ENCODE data around the gene HECW1. TPM values are rescaled to one million over a fixed set of nuclear protein-coding genes. Genes with fewer than 3 reads are reported as not detected.

The HECW1 gene
- total and polyA plus RNA-seq, 10 of the 15 experiments (the other 5 are each of a cell fraction or from before 2014, with no cell fraction given), result under 0.01 to 0.31 (median 0.04) TPM; not detected in 3

DNA sequence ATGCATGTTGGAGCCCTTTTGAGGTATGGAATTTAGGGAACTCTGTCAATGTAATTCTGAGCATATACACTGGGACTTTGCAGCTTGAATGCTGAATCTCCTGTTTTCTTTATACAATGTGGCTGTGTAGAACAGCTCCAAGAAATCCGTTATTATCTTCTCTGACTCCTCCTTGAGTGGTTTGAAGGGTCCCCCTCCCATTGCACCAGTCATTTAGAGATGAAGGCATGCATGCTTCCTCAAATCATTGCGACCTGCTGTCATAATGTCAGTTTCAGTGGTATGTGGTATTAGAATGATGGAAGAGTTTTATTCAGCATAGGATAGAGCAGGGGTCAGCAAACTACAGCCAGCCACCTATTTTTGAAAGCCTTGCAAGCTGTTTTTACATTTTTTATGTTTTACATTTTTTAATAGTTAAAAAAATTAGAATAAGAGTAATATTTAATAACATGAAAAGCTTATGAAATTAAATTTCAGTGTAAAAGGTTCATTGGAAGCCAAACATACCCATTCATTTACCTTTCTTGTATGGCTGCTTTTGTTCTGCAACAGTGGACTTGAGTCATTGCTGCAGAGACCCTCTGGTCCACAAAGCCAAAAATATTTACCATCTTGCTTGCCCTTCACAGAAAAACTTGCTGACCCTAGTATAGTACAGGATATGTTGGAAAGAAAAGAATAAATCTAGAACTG is 478.6 kb downstream of the HECW1 start (continued):
- TF ChIP-seq RAD21 (IDR thresholded peaks at IDR 0.05; ENCODE audit: insufficient read depth, low read depth, low read length) (0 out of 2 replicates have a peak, but pooled peaks have one; percentile 13), SIX5 (IDR thresholded peaks at IDR 0.05; ENCODE audit: low read depth, low read length, severe bottlenecking) (no peak), PAX5 (IDR thresholded peaks at IDR 0.05; ENCODE audit: borderline replicate concordance, low read depth, low read length) (peak; percentile 97), ZBED1 (IDR thresholded peaks at IDR 0.05; ENCODE audit: borderline replicate concordance) (peak; percentile 95), ZNF274 (IDR thresholded peaks at IDR 0.05; ENCODE audit: insufficient read depth, insufficient read length) (no peak), SMC3 (IDR thresholded peaks at IDR 0.05; ENCODE audit: borderline replicate concordance, low read length) (no peak), HDAC2 (IDR thresholded peaks at IDR 0.05) (no peak), NRF1 (conservative IDR thresholded peaks at IDR 0.05; ENCODE audit: low read depth, low read length) (no peak), IKZF2 (IDR thresholded peaks at IDR 0.05) (peak; percentile 94 to 97), FOS (IDR thresholded peaks at IDR 0.05; ENCODE audit: borderline replicate concordance, extremely low read depth, insufficient read length) (no peak), ATF3 (IDR thresholded peaks at IDR 0.05; ENCODE audit: borderline replicate concordance, extremely low read depth, low read depth, low read length) (no peak), ATF2 (IDR thresholded peaks at IDR 0.05; ENCODE audit: low read length) (peak; percentile 98), HDAC6 (IDR thresholded peaks at IDR 0.05; ENCODE audit: unreplicated experiment) (no peak), IKZF1 (conservative IDR thresholded peaks at IDR 0.05) (peak; percentile 91), MYB (IDR thresholded peaks at IDR 0.05; ENCODE audit: borderline replicate concordance, low read depth, low read length) (no peak), SUZ12 (IDR thresholded peaks at IDR 0.05; ENCODE audit: unreplicated experiment) (no peak), PML (IDR thresholded peaks at IDR 0.05; ENCODE audit: low read length) (peak; percentile 92), DPF2 (IDR thresholded peaks at IDR 0.05) (peak; percentile 99), SMAD1 (IDR thresholded peaks at IDR 0.05; ENCODE audit: low read depth, partially characterized antibody) (peak; percentile 68), E4F1 (IDR thresholded peaks at IDR 0.05; ENCODE audit: borderline replicate concordance, partially characterized antibody) (no peak)
- TF ChIP-seq, protein P1, sequence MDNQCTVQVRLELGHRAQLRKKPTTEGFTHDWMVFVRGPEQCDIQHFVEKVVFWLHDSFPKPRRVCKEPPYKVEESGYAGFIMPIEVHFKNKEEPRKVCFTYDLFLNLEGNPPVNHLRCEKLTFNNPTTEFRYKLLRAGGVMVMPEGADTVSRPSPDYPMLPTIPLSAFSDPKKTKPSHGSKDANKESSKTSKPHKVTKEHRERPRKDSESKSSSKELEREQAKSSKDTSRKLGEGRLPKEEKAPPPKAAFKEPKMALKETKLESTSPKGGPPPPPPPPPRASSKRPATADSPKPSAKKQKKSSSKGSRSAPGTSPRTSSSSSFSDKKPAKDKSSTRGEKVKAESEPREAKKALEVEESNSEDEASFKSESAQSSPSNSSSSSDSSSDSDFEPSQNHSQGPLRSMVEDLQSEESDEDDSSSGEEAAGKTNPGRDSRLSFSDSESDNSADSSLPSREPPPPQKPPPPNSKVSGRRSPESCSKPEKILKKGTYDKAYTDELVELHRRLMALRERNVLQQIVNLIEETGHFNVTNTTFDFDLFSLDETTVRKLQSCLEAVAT (IDR thresholded peaks at IDR 0.05), result peak; percentile 87
- TF ChIP-seq, protein P2, sequence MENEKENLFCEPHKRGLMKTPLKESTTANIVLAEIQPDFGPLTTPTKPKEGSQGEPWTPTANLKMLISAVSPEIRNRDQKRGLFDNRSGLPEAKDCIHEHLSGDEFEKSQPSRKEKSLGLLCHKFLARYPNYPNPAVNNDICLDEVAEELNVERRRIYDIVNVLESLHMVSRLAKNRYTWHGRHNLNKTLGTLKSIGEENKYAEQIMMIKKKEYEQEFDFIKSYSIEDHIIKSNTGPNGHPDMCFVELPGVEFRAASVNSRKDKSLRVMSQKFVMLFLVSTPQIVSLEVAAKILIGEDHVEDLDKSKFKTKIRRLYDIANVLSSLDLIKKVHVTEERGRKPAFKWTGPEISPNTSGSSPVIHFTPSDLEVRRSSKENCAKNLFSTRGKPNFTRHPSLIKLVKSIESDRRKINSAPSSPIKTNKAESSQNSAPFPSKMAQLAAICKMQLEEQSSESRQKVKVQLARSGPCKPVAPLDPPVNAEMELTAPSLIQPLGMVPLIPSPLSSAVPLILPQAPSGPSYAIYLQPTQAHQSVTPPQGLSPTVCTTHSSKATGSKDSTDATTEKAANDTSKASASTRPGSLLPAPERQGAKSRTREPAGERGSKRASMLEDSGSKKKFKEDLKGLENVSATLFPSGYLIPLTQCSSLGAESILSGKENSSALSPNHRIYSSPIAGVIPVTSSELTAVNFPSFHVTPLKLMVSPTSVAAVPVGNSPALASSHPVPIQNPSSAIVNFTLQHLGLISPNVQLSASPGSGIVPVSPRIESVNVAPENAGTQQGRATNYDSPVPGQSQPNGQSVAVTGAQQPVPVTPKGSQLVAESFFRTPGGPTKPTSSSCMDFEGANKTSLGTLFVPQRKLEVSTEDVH (IDR thresholded peaks at IDR 0.05; ENCODE audit: low read depth, partially characterized antibody), result no peak

Data from GM12878 (cell line).